Embryonic facial prominence (tissue), 1 donor: ENCODE data around the gene TINAG.
A peak's percentile ranks its signal among the peaks of the same experiment; 100 is the strongest.

Source experiments
- DNase-seq: peaks from one replicate; pipeline ENCODE4 v3.0.0-alpha.2; 2016; ENCODE audit errors: extremely low spot score

TINAG gene

DNA sequence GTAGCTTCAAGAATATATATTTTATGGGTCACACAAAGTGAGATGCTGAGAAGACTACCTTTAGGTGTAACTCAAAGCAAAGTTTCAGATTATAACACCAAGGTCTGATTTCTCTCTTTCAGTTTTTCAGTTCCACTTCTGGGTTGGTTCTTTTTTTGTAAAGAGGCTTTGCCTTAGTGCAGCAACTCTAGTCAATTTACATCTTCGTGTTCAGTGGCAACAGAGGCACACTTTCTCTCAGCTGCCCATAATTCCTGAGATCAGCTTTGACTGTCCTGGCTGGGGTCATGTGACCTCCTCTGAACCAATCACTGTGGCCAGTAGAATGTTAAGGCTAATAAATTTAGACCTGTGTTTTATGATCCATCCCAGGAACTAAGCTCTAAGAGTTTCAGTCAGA, 120.2 kb downstream of the TINAG start:
- DNase-seq: no peak

DNA sequence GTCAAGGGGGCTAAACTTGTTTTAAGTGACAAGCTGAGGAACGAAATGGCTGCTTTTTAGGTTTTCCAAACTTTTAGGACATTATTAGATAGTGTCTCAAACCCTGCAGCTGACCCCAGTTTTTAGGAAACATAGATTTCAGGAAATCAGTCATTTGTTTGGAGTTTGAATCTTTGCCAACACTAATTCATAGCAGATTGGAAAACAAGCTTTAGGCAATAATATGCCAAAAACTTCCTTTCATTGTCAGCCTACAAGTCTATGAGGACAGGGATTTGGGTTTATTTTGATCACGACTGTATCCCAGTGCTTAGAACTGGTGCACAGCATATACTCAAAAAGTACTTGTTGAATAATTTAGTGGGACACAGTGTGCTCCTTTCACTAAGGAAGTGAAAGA, 123.2 kb downstream of the TINAG start:
- peak; percentile 6 for DNase-seq
